GM18507 (cell line): ENCODE measurements around the gene BAG1.

ENCODE experiments used
- DNase-seq: peaks from one replicate; pipeline ENCODE4 v3.0.0; 2011; ENCODE audit warnings: low read depth; ENCODE audit not compliant: insufficient read length; ENCODE audit errors: extremely low spot score
- FAIRE-seq: peaks from 2 replicates; lab custom pipeline; 2011; peaks lifted over from hg19 to GRCh38; lab: Jason Lieb, UNC

The BAG1 gene

GRCh38 chr9:33223696-33224095 is 40.8 kb downstream of the BAG1 start:
- no peak for DNase-seq
- FAIRE-seq: no peak

- FAIRE-seq: no peak
- no peak for DNase-seq
These were observed 42.5 kb downstream of the BAG1 start for GRCh38 chr9:33222031-33222430.

GRCh38 chr9:33221568-33221884 is 43.0 kb downstream of the BAG1 start:
- FAIRE-seq (no peak), DNase-seq (no peak)

- FAIRE-seq (no peak), DNase-seq (no peak)
These were observed 43.6 kb downstream of the BAG1 start for GRCh38 chr9:33220681-33221567.

GRCh38 chr9:33211695-33212393 is 52.7 kb downstream of the BAG1 start:
- FAIRE-seq (no peak), DNase-seq (no peak)

- no peak for DNase-seq
- no peak for FAIRE-seq
These were observed 54.3 kb downstream of the BAG1 start for GRCh38 chr9:33210006-33210715.

- FAIRE-seq: no peak
- DNase-seq: no peak
These were observed 55.1 kb downstream of the BAG1 start for GRCh38 chr9:33209394-33209793.

GRCh38 chr9:33202552-33203201 is 61.8 kb downstream of the BAG1 start:
- DNase-seq (peak; percentile 50), FAIRE-seq (peak; percentile 99)
